Activated T-cell treated with anti-CD3 and anti-CD28 coated beads for 48 hours (primary cell): ENCODE measurements around the gene AGAP1.

Experiments used
- DNase-seq: peaks from one replicate; pipeline ENCODE4 v3.0.0-alpha.2; 2020; ENCODE audit warnings: low read depth

AGAP1 gene

GRCh38 chr2:235493775-235494715 is at the start of gene AGAP1:
Gene AGAP1, plus strand, starts transcription at chr2:235494043.
- DNase-seq, result peak; percentile 21

DNA sequence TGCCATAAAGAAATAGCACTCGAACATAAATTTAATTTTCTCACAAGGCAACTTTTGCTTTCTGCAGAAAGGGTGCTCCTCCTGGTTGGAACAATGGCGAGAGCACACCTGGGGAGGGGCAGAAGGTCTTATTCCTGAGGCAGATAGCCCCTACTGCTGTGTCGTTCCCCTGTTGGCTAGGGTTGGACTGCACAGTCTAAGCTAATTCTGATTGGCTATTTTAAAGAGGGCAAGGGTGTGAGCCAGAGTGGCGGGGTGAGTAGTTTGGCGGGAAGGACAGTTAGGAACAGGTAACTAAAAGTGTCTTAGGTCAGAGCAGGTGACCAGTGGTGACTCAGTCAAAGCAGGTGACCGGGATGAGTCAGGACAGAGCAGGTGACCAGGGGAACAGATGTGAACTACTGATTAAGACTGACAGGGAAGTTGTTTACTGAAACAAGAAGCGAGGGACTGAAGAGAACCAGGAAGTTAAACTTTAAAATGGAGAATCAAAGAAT is 49.7 kb upstream of the AGAP1 start:
- no peak for DNase-seq

GRCh38 chr2:235445116-235445515 is 48.7 kb upstream of the AGAP1 start:
- no peak for DNase-seq

GRCh38 chr2:235446082-235446481 is 47.8 kb upstream of the AGAP1 start:
- no peak for DNase-seq

DNA sequence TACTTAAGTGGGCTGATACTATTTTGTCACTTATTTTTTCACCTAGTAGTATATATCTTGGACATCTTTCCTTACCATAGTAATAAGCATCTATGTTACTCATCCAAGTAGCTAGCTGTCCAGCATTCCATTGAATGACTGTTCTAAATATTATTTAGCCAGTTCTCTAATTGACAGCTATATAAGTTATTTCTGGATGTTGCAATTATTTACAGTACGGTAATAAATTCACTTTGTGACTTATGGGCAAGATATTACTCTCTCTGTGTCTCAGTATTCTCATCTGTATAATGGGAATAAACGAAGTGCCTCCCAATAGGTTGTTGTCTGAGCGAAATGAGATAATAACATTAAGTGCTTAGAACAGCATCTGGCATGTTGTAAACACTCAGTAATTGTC is 46.6 kb upstream of the AGAP1 start:
- no peak for DNase-seq

DNA sequence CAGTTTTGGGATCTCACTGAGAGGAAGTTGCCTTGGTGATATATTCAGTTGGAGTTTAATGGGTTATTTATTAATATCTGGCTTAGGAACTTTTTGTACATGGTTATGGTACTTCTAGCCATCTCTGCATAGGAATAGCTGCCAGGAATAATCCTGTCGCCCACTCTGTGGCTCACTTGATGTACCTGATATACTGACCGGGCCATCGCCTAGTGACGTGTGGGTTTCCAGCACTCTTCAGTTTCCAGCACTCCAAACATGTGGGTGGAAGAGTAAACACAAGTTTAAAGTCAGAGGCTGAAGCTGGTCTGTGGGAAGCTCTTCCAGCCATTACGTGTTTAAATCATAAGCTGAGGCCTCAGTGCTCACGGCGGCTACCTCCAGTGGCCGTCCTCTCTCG is 44.3 kb upstream of the AGAP1 start:
- no peak for DNase-seq

DNA sequence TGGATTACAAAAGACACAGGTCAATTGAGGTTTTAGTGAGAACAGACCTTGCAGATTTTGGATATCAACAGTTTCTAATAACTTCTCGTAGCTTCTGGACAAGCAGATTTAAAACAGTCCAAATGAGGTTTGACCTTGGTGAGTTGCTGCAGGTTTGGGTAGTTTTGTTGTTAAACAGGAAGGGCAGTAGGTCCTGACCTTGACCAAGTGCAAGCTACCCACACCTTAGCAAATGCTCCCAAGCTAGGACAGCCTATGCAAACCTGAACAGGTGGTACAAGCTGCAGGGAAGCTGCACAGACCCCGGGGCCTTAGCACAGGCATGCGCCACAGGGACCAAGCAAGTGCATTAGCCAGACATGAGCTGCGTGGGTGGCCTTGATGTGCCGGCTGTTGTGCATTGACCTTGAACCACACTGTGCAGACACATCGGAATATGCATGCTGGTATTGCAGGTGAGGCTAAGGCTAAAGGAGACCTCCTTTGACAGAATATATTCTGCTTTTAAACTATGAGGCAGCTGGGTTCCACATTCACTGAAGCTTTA is 40.2 kb upstream of the AGAP1 start:
- no peak for DNase-seq

DNA sequence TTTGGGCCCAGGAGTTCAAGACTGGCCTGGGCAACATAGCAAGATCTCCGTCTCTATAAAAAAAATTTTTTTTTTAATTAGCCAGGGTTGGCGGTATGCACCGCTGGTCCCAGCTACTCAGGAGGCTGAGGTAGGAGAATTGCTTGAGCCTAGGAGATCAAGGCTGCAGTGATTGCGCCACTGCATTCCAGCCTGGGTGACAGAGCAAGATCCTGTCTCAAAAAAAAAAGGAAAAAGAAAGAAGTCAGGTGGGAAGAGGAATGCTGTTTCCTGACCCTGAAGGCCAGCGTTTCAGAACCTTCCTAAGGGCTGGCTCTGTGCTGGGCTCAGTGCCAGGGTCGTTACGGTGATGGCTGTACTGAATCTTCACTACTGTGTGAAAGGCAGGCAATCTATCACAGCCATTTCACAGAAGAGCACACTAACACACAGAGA is 35.0 kb upstream of the AGAP1 start:
- DNase-seq, result no peak

GRCh38 chr2:235460548-235461047 is 33.2 kb upstream of the AGAP1 start:
- DNase-seq, result no peak

DNA sequence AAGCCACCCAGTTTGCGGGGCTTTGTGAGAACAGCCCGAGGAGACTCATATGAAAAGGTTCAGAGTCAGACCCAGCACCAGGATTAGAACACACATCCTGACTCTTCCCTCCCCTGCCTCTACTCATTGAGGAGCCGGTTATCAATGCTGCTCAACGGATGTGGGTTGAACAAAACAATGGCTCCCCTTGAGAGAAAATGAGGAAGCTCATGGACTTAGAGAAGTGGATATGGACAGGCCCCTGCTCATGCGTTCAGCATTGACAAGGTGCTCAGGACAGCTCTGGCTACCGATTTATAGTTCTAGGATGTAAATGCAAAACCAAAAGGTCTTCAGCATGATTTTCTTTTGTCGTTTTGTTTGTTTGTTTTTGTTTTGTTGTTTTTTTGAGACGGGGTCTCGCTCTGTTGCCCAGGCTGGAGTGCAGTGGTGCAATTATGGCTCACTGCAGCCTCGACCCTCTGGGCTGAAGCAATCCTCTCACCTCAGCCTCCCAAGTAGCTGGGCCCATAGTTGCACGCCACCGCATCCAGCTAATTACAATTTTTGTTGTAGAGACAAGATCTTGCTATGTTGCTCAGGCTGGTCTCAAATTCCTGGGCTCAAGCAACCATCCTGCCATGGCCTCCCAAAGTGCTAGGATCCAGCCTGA is 32.0 kb upstream of the AGAP1 start:
- no peak for DNase-seq

GRCh38 chr2:235462415-235462790 is 31.4 kb upstream of the AGAP1 start:
- DNase-seq, result no peak

- no peak for DNase-seq
Measured at GRCh38 chr2:235463893-235464292, 29.9 kb upstream of the AGAP1 start.

- DNase-seq, result no peak
Measured at GRCh38 chr2:235467588-235467987, 26.3 kb upstream of the AGAP1 start.

DNA sequence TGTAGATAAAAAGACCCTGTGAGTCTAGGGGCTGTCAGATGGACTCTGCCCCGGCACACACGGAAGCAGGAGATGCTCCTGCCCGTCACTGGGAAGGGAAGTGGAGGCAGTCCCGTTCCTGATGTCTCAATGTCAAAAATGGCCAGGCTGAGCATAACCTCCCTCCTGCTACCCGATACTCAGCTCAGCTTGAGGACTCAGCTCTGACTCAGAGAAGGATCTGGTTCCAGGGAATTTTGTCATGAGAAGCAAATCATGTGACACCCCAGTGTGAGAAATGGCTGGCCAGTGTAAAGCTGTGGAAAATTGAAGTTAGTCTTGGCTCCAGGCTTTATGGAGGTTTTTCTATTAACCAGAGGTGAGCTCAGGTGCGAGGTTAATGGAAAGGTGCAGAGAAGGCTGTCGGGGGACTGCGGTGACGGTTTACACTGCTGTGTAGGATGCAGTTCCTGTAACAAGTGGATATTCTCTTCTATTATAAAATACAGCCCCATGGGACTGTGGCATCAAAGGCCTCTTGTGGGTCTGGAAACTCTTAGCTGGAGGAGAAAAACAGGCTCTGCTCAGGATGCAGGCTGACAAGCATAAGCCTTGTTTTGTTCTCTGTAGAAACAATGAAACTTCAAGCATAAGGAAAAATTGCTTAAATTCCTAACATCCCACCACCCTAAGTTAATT is 24.7 kb upstream of the AGAP1 start:
- no peak for DNase-seq

GRCh38 chr2:235471186-235471747 is 22.6 kb upstream of the AGAP1 start:
- DNase-seq, result no peak

- no peak for DNase-seq
Measured at GRCh38 chr2:235472443-235472842, 21.4 kb upstream of the AGAP1 start.

GRCh38 chr2:235478609-235479008 is 15.2 kb upstream of the AGAP1 start:
- no peak for DNase-seq

- no peak for DNase-seq
Measured at GRCh38 chr2:235479604-235480003, 14.2 kb upstream of the AGAP1 start.

- DNase-seq, result no peak
Measured at GRCh38 chr2:235480614-235481013, 13.2 kb upstream of the AGAP1 start.

- DNase-seq, result no peak
Measured at GRCh38 chr2:235483313-235483712, 10.5 kb upstream of the AGAP1 start.

- no peak for DNase-seq
Measured at GRCh38 chr2:235485362-235485761, 8.5 kb upstream of the AGAP1 start.

DNA sequence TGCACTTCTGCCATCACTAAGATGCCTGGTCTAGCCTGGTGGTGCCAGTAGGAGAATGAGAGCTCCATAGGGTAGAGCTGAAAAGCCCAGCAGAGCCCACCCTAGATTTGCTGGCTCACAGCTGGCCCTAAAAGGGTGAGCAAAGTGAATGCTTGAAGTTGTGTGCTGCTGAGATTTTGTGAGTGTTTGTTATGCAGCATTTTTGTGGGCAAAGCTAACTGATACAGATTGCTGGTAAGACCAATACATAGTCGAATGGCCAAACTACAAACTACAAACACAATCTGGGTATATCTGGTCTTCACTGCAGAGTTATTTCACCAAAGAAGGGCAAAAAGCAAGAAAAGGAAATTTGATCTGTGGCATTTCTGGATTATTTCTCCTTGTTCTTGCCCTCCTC is 7.1 kb upstream of the AGAP1 start:
- no peak for DNase-seq
